GM23248 (cell line): Measurements from ENCODE around the gene C1QL4. TPM values are rescaled to one million over a fixed set of nuclear protein-coding genes. Genes with fewer than 3 reads are reported as not detected.
"Not testable (repeated sequence)": the region's sequence is repeated elsewhere in the genome, so short reads cannot be mapped to it uniquely, and the experiment has no call there.

Experiments
- DNase-seq: peaks from one replicate; pipeline ENCODE4 v3.0.0-alpha.2; 2015
- H2AFZ ChIP-seq: fragments of 200-600 bp; sonication (generic); 2 replicates; pipeline ENCODE4 v1.6.1; 2016; ENCODE audit warnings: antibody characterized with exemption
- H3F3A ChIP-seq: fragments of 200-600 bp; sonication (generic); 2 replicates; pipeline ENCODE4 v1.6.1; 2016; ENCODE audit warnings: mild to moderate bottlenecking, antibody characterized with exemption, mixed run types; ENCODE audit not compliant: insufficient read depth
- H3K27ac ChIP-seq: fragments of 200-600 bp; sonication (generic); 2 replicates; pipeline ENCODE4 v1.5.1; 2016; ENCODE audit warnings: mild to moderate bottlenecking
- H3K27me3 ChIP-seq: fragments of 200-600 bp; sonication (generic); replicated peaks from 2 replicates; pipeline ENCODE4 v1.6.1; 2016; ENCODE audit warnings: mild to moderate bottlenecking; ENCODE audit not compliant: insufficient read depth
- H3K36me3 ChIP-seq: fragments of 200-600 bp; sonication (generic); 2 replicates; pipeline ENCODE4 v1.6.1; 2016; ENCODE audit warnings: low read depth, mild to moderate bottlenecking
- H3K4me1 ChIP-seq: fragments of 200-600 bp; sonication (generic); 2 replicates; pipeline ENCODE4 v1.6.1; 2016; ENCODE audit warnings: mild to moderate bottlenecking; ENCODE audit not compliant: insufficient read depth
- H3K4me2 ChIP-seq: fragments of 200-600 bp; sonication (generic); one replicate; pipeline ENCODE4 v1.6.1; 2016; ENCODE audit warnings: mild to moderate bottlenecking; ENCODE audit not compliant: unreplicated experiment
- H3K4me3 ChIP-seq: fragments of 200-600 bp; sonication (generic); 2 replicates; pipeline ENCODE4 v1.5.1; 2016; ENCODE audit warnings: mild to moderate bottlenecking
- H3K79me2 ChIP-seq: fragments of 200-600 bp; sonication (generic); 2 replicates; pipeline ENCODE4 v1.6.1; 2016; ENCODE audit warnings: mild to moderate bottlenecking; ENCODE audit not compliant: insufficient read depth
- H3K9ac ChIP-seq: fragments of 200-600 bp; sonication (generic); 2 replicates; pipeline ENCODE4 v1.6.1; 2016; ENCODE audit warnings: mild to moderate bottlenecking
- H3K9me2 ChIP-seq: fragments of 200-600 bp; sonication (generic); 2 replicates; pipeline ENCODE4 v1.6.1; 2016; ENCODE audit warnings: mixed run types, mild to moderate bottlenecking, moderate library complexity; ENCODE audit not compliant: insufficient read depth
- H3K9me3 ChIP-seq: fragments of 200-600 bp; sonication (generic); one replicate; pipeline ENCODE4 v1.6.1; 2017; ENCODE audit warnings: low read depth
- H4K20me1 ChIP-seq: fragments of 200-600 bp; sonication (generic); 2 replicates; pipeline ENCODE4 v1.6.0; 2016; ENCODE audit not compliant: insufficient read depth
- EZH2 ChIP-seq: fragments of 200-600 bp; sonication (generic); IDR thresholded peaks from 2 replicates; pipeline ENCODE4 v1.6.1; 2018; ENCODE audit warnings: antibody characterized with exemption, mild to moderate bottlenecking; ENCODE audit not compliant: insufficient read depth, poor library complexity, severe bottlenecking
- EZH2phosphoT487 ChIP-seq: fragments of 200-600 bp; sonication (generic); IDR thresholded peaks from 2 replicates; pipeline ENCODE4 v1.6.1; 2018; ENCODE audit warnings: antibody characterized with exemption, moderate library complexity, mild to moderate bottlenecking, low read depth; ENCODE audit not compliant: insufficient read depth
- WGBS, 2 experiments: methylation state at CpG; one replicate each; pipeline ENCODE4 v1.1.6; 2015 to 2017; ENCODE audit warnings: low lambda C conversion rate in 2 of 2, low coverage in 1 of 2; ENCODE audit errors: missing lambda C conversion rate in 2 of 2; 5-methylcytosine and 5-hydroxymethylcytosine counted together
- in situ Hi-C: fragments of 300-500 bp; cut with MboI; formaldehyde crosslinking; loops from 2 replicates; pipeline ENCODE4 v1.15.0; 2020
- polyA plus RNA-seq: library from polyadenylated mRNA; unstranded; fragments of >200 nt; fragmentation: Nextera tagmentation; extraction: Ambion mirVana; gene quantifications from 2 replicates; pipeline ENCODE4 v1.2.1, GENCODE V29; 2016
- total RNA-seq: library from RNA; depleted of rRNA; stranded (reverse); fragments of >200 nt; shearing (Covaris generic); gene quantifications from 2 replicates; pipeline ENCODE4 v1.2.3, GENCODE V29; 2014

C1QL4 gene
- total and polyA plus RNA-seq, 2 experiments from 2014 or later, result not detected

GRCh38 chr12:49314811-49315210, 22.2 kb downstream of the C1QL4 start:
- Histone ChIP-seq H3K36me3 (no peaks in the 10 kb centered on the region), H3K9me3 (no peaks in the 10 kb centered on the region), H3F3A (no peaks in the 10 kb centered on the region), H3K4me1 (no peaks in the 10 kb centered on the region), H3K4me2 (no peak overlapping the region), H3K27me3 (no peaks in the 10 kb centered on the region), H2AFZ (no peak overlapping the region), H3K4me3 (no peak overlapping the region), H3K27ac (no peak overlapping the region), H4K20me1 (no peaks in the 10 kb centered on the region), H3K79me2 (no peaks in the 10 kb centered on the region), H3K9ac (no peak overlapping the region), H3K9me2 (no peaks in the 10 kb centered on the region)
- in situ Hi-C loops, result no loop called here
- TF ChIP-seq EZH2 (no peak), EZH2phosphoT487 (no peak)
- 57 to 60% methylated on average over 1 of the region's 1 CpG for WGBS, 2 experiments
- DNase-seq, result no peak

- H3K36me3 ChIP-seq, H3K79me2 ChIP-seq, H3K9ac ChIP-seq, H3K4me3 ChIP-seq, H2AFZ ChIP-seq, H3K9me2 ChIP-seq, DNase-seq, H4K20me1 ChIP-seq, H3K9me3 ChIP-seq, H3K4me1 ChIP-seq, H3K27ac ChIP-seq, in situ Hi-C loops, H3K4me2 ChIP-seq, H3F3A ChIP-seq: not testable (repeated sequence)
- H3K27me3 ChIP-seq, result peaks cover 30% of the 10 kb centered on the region
- 48 to 63% methylated on average over 3 of the region's 3 CpGs for WGBS, 2 experiments
Observed at GRCh38 chr12:49310451-49311000, 26.5 kb downstream of the C1QL4 start.

- H3K9ac ChIP-seq, result no peak overlapping the region
- H3K79me2 ChIP-seq, result no peaks in the 10 kb centered on the region
- no peaks in the 10 kb centered on the region for H3F3A ChIP-seq
- TF ChIP-seq EZH2phosphoT487, result no peak
- TF ChIP-seq EZH2, result no peak
- no peak overlapping the region for H2AFZ ChIP-seq
- no peak overlapping the region for H3K4me2 ChIP-seq
- peaks cover 33% of the 10 kb centered on the region for H3K27me3 ChIP-seq
- WGBS, 2 experiments, result 74 to 76% methylated on average over 7 of the region's 7 CpGs
- H3K4me1 ChIP-seq, result no peaks in the 10 kb centered on the region
- no peaks in the 10 kb centered on the region for H3K36me3 ChIP-seq
- no peaks in the 10 kb centered on the region for H4K20me1 ChIP-seq
- H3K27ac ChIP-seq, result no peak overlapping the region
- no peaks in the 10 kb centered on the region for H3K9me2 ChIP-seq
- no peak for DNase-seq
- in situ Hi-C loops, result no loop called here
- no peak overlapping the region for H3K4me3 ChIP-seq
- H3K9me3 ChIP-seq, result no peaks in the 10 kb centered on the region
Observed at GRCh38 chr12:49309386-49309785, 27.6 kb downstream of the C1QL4 start.

- no peak for TF ChIP-seq EZH2
- TF ChIP-seq EZH2phosphoT487, result no peak
- Histone ChIP-seq H3K9me2 (no peaks in the 10 kb centered on the region), H3F3A (no peaks in the 10 kb centered on the region), H3K4me2 (no peak overlapping the region), H3K4me3 (no peak overlapping the region), H3K36me3 (no peaks in the 10 kb centered on the region), H3K27me3 (peaks cover 40% of the 10 kb centered on the region), H3K27ac (no peak overlapping the region), H2AFZ (no peak overlapping the region), H3K9ac (no peak overlapping the region), H4K20me1 (no peaks in the 10 kb centered on the region), H3K4me1 (no peaks in the 10 kb centered on the region), H3K9me3 (no peaks in the 10 kb centered on the region), H3K79me2 (no peaks in the 10 kb centered on the region)
- DNase-seq, result no peak
- in situ Hi-C loops, result no loop called here
- 53 to 56% methylated on average over 6 of the region's 6 CpGs for WGBS, 2 experiments
Observed at GRCh38 chr12:49305762-49306510, 31.1 kb downstream of the C1QL4 start.

- H3K4me2 ChIP-seq, result no peak overlapping the region
- no peaks in the 10 kb centered on the region for H3K9me3 ChIP-seq
- no peaks in the 10 kb centered on the region for H3K9me2 ChIP-seq
- no peaks in the 10 kb centered on the region for H3F3A ChIP-seq
- WGBS, 2 experiments, result 45 to 46% methylated on average over 2 of the region's 2 CpGs
- DNase-seq, result peak; percentile 66
- no peaks in the 10 kb centered on the region for H4K20me1 ChIP-seq
- H3K4me3 ChIP-seq, result no peak overlapping the region
- no peak overlapping the region for H3K27ac ChIP-seq
- H3K4me1 ChIP-seq, result no peaks in the 10 kb centered on the region
- no peaks in the 10 kb centered on the region for H3K79me2 ChIP-seq
- no peak overlapping the region for H2AFZ ChIP-seq
- in situ Hi-C loops, result no loop called here
- peaks cover 38% of the 10 kb centered on the region for H3K27me3 ChIP-seq
- TF ChIP-seq EZH2, result no peak
- no peak for TF ChIP-seq EZH2phosphoT487
- H3K36me3 ChIP-seq, result no peaks in the 10 kb centered on the region
- H3K9ac ChIP-seq, result no peak overlapping the region
Observed at GRCh38 chr12:49304161-49304560, 32.8 kb downstream of the C1QL4 start.
